Inflammatory macrophage treated with lipopolysaccharide for 4 hours (primary cell): Measurements from ENCODE around the gene NDUFAF2.
"Not testable (repeated sequence)": the region's sequence is repeated elsewhere in the genome, so short reads cannot be mapped to it uniquely, and the experiment has no call there.

Experiments used
- DNase-seq: peaks from one replicate; pipeline ENCODE4 v3.0.0-alpha.2; 2020

Gene NDUFAF2

DNA sequence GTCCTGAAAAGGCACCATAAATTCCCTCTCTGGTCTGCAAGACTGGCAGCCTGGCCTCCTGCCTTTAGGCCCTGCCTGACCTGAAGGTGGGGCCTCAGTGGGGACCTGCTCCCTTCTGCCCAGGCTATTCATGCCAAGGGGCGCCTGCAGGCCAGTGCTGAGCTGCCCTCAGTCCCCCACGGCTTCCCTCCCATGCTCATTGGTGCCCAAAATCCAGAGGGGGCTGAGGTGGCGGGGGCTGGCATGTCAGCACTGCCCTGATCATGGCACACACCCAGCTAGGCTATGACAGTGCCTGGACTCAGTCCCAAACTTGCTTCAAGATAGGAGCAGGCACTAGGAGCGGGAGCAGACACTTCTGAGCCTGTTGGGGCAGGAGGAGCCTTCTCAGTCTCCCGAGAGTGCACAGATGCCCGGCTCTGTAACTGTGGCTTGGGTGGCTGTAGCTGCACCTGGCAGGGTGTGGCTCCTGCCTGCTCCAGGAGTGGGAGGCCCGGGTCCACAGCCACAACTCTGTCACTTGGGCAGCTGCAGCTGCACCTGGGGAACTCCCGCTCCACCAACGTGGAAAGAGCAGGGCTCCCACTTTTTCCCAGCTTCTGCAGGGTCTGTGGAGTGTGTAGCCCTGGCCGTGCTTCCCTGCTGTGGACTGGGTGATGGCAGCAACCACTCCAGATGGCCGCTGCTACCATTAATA, 49.0 kb downstream of the NDUFAF2 start:
- no peak for DNase-seq

DNA sequence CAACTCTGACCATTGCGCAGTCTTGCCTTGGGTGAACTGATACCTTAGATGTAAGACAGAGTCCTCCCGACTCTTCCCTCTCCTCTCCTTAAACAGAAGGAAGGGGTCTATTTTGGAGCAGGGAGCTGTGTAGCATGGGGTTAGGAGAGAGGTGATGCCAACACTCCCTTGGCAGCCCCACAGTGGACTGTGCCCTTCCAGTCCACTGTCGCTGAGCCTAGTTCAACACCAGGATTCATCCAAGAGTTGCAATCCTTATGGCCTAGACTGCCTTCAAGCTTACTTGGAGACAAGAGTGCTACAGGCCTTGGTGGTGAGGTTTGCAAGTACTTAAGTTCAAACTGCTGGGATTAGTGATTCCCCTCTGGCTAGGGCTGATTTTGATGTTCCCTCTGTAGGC, 51.4 kb downstream of the NDUFAF2 start:
- DNase-seq = no peak

DNA sequence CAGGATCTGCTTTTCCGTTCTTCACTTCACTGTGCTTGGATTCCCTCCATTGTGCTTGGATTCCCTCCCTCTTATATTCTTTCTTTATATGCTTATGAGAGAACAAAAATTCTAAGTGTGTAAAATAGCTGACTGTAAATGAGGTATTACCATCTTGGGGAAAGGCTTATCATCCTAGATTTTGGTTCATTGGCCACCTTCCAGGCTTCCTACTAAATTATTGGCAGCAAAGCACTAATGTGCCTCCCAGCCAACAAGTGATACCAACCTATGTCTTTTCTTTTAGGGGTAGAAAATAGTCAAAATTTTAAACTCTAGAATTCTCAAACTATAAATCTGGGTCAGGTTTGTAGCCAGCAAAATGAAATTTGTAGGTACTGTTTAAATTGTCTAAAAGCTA, 52.7 kb downstream of the NDUFAF2 start:
- DNase-seq = no peak

- DNase-seq = no peak
These were observed 55.9 kb downstream of the NDUFAF2 start for GRCh38 chr5:61000887-61001286.

DNA sequence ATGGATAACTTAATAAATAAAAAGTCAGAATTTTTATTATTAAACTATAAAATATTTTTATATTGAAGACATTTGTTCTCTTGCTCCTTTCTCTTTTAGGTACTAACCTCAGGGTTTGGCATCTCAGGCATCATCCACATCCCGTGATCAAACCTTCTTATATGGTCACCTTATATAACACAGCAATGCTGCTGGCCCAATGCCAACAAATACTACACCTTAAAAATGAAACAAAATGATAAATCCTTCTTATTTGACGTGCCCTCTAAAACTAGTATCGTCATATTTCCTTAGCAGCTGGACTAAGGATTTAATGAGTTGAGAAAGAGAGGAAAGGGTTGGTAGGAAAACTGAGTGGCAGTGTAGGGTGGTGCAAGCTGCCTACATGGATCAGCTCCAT, 56.6 kb downstream of the NDUFAF2 start:
- DNase-seq = no peak

- DNase-seq = no peak
These were observed 57.8 kb downstream of the NDUFAF2 start for GRCh38 chr5:61002611-61003355.

GRCh38 chr5:61004448-61004847, 59.4 kb downstream of the NDUFAF2 start:
- no peak for DNase-seq

DNA sequence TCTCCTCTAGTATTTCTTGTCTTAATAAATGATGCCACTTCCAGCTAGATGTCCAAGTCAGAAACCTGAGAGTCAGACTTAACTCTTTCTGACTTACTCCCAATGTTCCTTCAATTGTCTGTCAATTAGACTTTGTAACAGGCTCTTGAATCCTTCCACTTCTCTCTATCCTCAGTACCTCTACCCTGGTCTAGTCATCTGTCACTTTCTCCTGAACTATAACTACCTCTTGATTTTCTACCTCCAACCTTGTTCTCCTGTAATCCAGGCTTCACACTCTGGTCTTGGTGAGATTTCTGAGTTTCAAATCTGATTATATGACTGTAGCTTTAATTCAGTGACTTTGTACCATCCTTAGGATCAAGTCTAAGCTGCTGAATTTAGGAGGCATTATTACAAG, 64.9 kb downstream of the NDUFAF2 start:
- no peak for DNase-seq

GRCh38 chr5:61010467-61011454, 65.8 kb downstream of the NDUFAF2 start:
- DNase-seq = peak; percentile 5

DNA sequence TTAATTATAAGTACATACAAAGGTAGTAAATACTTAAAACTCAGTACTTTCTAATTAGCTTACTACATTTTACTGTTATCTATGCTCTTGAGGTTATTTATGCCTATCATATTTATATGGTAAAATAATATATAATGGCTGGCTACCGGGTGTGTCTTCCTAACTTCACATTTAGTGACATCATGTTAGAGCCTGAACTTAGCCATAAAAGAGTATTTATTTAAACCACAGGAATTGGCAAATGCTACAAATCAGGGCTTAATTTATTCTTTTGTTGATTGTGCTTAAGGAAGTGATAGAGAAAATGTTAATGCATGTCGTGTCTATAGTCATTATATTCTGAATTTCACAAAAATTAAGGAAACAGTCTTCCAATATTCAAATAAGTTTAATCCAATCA, 73.1 kb downstream of the NDUFAF2 start:
- no peak for DNase-seq

- DNase-seq = no peak
These were observed 74.6 kb downstream of the NDUFAF2 start for GRCh38 chr5:61019642-61020041.

- DNase-seq = no peak
These were observed 75.4 kb downstream of the NDUFAF2 start for GRCh38 chr5:61020415-61020814.

DNA sequence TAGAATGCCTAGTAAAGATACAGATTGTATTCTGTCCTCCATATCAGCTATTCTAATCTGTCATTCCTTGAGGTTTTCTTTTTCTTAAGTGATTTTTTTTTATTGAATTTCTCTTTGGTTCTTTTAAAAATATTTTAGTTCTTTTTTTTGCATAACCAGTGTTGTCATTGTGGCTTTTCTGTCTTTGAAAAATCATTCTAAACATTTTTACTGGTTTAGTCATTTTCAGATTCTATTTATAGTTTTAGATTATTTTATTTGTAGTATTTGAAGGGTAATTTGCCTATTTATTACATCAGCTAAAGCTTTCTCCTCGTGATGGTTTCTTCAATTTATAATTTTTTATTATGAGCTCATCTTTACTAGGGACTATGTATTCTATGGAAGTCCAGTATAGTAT, 78.1 kb downstream of the NDUFAF2 start:
- no peak for DNase-seq

- DNase-seq = no peak
These were observed 81.0 kb downstream of the NDUFAF2 start for GRCh38 chr5:61026004-61026403.

GRCh38 chr5:61028382-61028781, 83.4 kb downstream of the NDUFAF2 start:
- no peak for DNase-seq

GRCh38 chr5:61029456-61030162, 84.6 kb downstream of the NDUFAF2 start:
- DNase-seq = no peak

GRCh38 chr5:61030163-61030482, 85.1 kb downstream of the NDUFAF2 start:
- DNase-seq = no peak

DNA sequence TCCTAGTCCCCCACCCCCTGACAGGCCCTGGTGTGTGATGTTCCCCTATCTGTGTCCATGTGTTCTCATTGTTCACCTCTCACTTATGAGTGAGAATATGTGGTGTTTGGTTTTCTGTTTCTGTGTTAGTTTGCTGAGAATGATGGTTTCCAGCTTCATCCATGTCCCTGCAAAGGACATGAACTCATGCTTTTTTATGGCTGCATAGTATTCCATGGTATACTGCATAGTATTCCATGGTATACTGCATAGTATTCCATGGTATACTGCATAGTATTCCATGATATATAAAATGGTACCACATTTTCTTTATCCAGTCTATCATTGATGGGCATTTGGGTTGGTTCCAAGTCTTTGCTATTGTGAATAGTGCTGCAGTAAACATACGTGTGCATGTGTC, 86.3 kb downstream of the NDUFAF2 start:
- DNase-seq = not testable (repeated sequence)

- no peak for DNase-seq
These were observed 99.5 kb downstream of the NDUFAF2 start for GRCh38 chr5:61044545-61044944.

- no peak for DNase-seq
These were observed 102.3 kb downstream of the NDUFAF2 start for GRCh38 chr5:61047346-61047745.

GRCh38 chr5:61048534-61048933, 103.5 kb downstream of the NDUFAF2 start:
- DNase-seq = no peak

GRCh38 chr5:61050292-61050691, 105.3 kb downstream of the NDUFAF2 start:
- DNase-seq = no peak

DNA sequence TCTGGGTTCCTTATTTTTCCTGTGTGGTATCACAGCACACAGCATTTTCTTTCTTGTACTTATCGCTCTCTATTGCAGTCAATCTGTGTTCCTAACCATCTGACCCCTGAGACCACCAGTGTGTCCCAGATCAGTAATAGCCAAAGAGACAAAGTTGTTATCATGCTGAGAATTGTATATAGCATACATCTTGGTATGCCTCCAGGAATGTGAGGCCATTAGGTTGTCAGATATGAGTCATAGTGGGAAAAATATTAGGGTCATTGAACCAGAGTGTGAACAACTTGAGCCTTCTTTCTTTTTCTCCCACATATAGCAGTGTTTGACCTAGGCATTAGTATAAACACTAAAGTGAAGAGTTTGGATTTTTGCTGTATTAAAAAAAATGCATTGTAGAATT, 106.3 kb downstream of the NDUFAF2 start:
- DNase-seq = no peak
